PC-9 (cell line): ENCODE measurements around the gene ZMIZ1.

ENCODE experiments used
- CTCF ChIP-seq: fragments of 200-600 bp; sonication (generic); conservative IDR thresholded peaks from 2 replicates; pipeline ENCODE4 v1.6.1; 2017; ENCODE audit warnings: mixed run types, antibody characterized with exemption, mild to moderate bottlenecking, moderate library complexity
- EZH2 ChIP-seq: fragments of 200-600 bp; sonication (generic); IDR thresholded peaks from 2 replicates; pipeline ENCODE4 v1.8.0; 2017; ENCODE audit warnings: antibody characterized with exemption, low read depth

GRCh38 chr10:79024296-79024695 lies 44.5 kb upstream of the ZMIZ1 start:
- TF ChIP-seq CTCF (no peak), EZH2 (no peak)
